NOMO-1 treated with DMSO at 0.1 percent for 48 hours (cell line): ENCODE measurements around the gene CARF.
"Not testable (repeated sequence)": the region's sequence is repeated elsewhere in the genome, so short reads cannot be mapped to it uniquely, and the experiment has no call there.

ENCODE experiments used
- DNase-seq: peaks from one replicate; lab custom pipeline; 2025; ENCODE audit not compliant: unreplicated experiment; lab: John Stamatoyannopoulos, UW

CARF gene

DNA sequence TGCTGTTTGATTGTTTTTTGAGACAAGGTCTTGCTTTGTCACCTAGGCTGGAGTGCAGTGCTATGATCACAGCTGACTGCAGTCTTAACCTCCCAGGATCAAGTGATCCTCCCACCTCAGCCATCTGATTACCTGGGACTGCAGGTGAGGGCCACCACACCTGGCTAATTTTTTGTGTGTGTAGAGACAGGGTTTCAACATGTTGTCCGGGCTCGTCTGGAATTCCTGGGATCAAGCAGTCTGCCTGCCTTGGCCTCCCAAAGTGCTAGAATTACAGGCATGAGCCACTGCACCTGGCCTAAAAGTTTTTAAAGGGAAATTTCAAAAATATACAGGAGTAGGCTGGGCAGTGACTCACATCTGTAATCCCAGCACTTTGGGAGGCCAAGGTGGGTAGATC, 22.4 kb downstream of the CARF start:
- DNase-seq: no peak

DNA sequence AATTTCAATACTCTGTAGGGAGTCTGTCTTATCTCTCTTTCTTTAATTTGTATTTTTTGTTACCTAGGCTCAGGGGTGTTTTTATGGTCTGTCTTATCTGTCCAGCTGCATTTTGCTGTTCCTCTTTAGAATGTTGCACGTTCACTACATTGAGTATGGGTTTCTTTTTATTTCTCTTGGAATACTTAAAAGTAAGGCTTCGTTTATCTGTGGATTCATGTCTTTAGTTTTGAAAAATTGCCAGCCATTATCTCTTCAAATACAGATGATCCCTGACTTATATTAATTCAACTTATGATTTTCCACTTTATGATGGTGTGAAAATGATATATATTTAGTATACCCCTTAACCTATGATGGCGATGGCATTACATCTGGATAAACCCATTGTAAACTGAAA, 26.9 kb downstream of the CARF start:
- no peak for DNase-seq

- no peak for DNase-seq
Measured at GRCh38 chr2:202941771-202942170, 29.7 kb downstream of the CARF start.

- DNase-seq: no peak
Measured at GRCh38 chr2:202944408-202944807, 32.3 kb downstream of the CARF start.

DNA sequence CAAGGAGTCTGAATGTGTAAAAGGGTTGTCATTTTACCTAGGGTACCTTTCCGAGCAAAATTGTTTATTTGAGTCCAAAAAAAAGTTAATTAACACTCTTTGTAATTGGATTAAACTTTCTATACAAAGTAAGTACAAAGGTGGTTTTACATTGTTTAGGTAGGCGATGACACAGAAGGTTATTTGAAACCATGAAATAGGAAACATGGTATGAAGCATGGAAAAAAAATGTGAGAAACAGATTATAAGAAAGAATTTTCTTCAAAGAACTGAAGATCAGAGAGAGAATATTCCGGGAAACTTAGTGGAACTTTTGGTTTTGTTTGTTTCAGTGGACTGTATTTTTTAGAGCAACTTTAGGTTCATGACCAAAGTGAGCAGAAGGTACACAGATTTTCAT, 32.7 kb downstream of the CARF start:
- DNase-seq: no peak

- DNase-seq: no peak
Measured at GRCh38 chr2:202945497-202945896, 33.4 kb downstream of the CARF start.

DNA sequence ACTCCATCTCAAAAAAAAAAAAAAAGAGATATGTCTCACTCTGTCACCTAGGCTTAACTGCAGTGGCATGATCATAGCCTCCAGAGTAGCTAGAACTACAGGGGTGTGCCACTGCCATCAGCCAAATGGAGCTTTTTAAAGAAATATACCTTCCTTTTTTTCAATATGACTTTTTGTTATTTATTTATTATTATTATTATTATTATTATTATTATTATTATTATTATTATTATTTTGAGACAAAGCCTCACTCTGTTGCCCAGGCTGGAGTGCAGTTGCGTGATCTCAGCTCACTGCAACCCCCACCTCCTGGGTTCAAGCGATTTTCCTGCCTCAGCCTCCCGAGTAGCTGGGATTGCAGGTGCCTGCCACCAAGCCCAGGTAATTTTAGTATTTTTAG, 37.3 kb downstream of the CARF start:
- DNase-seq: not testable (repeated sequence)

- DNase-seq: peak; percentile 97
Measured at GRCh38 chr2:202950592-202950991, 38.5 kb downstream of the CARF start.

DNA sequence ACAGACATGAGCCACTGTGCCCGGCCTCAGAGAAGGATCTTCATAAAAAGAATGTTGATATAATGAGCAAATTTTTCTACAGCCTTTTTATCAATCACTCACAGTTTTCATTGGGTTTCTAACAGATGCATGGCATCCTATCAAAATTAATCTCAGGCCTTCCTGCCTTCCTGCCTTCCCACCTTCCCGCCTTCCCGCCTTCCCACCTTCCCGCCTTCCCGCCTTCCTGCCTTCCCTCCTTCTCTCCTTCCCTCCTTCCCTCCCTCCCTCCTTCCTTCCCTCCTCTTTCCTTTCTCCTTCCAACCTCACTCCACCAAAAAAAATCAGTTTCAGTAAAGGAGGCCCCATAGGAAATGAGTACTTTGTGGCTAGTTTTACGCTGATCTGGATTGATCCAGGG, 48.4 kb downstream of the CARF start:
- DNase-seq: no peak

DNA sequence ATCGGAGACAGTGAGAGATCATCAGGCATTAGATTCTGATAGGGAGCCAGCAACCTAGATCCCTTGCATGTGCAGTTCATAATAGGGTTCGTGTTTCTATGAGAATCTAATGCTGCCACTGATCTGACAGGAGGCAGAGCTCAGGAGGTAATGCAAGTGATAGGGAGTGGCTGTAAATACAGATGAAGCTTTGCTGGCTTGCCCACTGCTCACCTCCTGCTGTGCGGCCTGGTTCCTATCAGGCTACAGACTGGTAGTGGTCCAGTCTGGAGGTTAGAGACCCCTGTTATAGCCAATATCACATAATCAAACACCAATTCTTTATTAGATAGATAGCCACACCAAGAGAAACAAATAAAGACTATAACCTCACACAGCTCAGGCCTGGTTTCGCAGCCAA, 51.6 kb downstream of the CARF start:
- no peak for DNase-seq

DNA sequence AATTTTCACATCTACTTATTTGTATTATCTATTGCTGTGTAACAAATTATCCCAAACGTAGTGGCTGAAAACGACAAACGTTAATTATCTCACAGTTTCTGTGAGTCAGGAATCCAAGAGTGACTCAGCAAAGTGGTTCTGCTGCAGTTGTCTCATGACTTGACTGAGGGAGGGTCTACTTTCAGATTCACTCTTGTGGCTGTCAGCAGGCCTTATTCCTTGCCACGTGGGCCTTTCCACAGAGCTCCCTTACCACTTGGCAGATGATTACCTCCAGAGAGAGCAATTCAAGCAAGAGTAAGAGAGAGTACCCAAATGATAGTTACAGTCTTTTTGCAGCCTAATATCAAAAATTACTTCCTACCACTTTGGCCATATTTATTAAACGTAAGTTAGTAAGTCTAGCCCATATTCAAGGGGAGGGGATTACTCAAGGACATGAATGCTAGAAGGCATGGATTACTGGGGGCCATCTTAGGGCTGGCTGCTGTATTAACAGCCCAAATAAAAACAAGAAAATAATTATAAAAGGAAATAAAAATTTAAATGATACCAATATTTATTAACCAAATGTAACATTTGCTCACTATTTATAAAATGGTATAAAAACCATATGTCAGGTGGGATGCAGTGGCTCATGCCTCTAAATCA, 53.9 kb downstream of the CARF start:
- DNase-seq: peak; percentile 1

- not testable (repeated sequence) for DNase-seq
Measured at GRCh38 chr2:202969404-202969803, 57.3 kb downstream of the CARF start.

- DNase-seq: no peak
Measured at GRCh38 chr2:202976809-202977208, 64.7 kb downstream of the CARF start.

- no peak for DNase-seq
Measured at GRCh38 chr2:202982779-202983491, 70.9 kb downstream of the CARF start.

DNA sequence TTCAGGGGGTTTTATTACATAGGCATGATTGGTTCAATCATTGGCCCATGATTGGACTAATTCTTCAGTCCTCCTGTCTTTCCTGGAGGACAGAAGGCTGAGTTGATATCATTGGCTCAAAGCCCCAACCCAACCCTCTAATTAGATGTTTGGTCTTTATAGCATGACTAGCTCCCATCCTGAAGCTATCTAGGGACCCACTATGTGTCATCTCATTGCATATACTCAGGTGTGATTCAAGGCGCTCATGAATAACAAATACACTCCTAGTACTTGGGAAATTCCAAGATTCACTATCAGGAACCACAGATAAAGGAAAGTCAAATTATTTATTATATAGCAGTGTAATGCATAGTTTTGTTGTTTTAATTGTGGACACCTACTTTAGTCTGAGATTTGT, 77.7 kb downstream of the CARF start:
- no peak for DNase-seq

DNA sequence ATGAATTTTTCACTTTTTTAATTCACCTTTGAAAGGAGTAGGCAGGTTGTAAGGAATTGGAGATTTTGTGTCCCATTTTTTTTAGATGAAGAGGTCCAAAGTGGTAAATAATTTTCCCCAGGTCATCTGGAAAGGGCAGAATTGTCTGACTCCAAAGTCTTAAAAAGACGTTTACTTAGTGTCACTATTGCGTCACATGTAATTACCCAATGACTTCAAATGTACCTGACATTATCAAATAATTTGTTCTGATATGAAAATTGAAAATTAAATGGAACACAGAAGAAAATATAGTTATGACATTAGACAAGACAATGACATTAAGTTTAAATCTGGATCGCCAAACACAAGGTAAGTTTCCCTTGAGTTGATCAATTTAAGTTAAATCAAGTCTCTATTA, 78.4 kb downstream of the CARF start:
- DNase-seq: no peak

DNA sequence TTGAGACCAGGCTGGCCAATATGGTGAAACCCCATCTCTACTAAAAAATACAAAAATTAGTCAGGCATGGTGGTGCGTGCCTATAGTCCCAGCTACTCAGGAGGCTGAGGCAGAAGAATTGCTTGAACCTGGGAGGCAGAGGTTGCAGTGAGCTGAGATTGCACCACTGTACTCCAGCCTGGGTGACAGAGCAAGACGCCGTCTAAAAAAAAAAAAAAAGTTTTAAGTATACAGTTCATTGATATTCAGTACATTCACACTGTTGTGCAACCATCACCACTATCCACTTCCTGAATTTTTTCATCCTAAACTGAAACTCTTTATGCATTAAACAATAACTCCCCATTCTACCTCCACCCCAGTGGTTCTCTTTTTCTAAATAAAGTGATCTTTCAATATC, 85.0 kb downstream of the CARF start:
- peak; percentile 94 for DNase-seq

- no peak for DNase-seq
Measured at GRCh38 chr2:203002054-203002821, 90.2 kb downstream of the CARF start.

DNA sequence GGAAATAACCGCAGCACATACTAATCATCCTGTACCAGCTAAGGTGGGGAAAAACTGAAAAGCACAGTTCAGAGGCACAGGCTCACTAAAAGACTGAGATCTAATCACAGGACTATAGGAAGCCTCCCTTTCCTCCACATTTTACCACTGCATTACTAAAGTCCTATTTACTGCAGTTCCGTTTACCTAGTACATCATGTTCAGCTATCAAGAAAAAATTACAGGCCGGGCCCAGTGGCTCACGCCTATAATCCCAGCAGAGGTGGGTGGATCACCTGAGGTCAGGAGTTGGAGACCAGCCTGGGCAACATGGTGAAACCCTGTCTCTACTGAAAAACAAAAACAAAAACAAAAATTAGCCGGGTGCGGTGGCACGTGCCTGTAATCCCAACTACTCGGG, 91.6 kb downstream of the CARF start:
- DNase-seq: no peak

GRCh38 chr2:203014456-203015199, 102.6 kb downstream of the CARF start, which contains the start of gene NBEAL1:
TSS of gene NBEAL1 (plus strand) at chr2:203014875. CDS start at chr2:203016385, 1,510 bp downstream.
- peak; percentile 95 for DNase-seq

GRCh38 chr2:203016716-203017115, 104.6 kb downstream of the CARF start:
- DNase-seq: no peak
